Neural progenitor cell (in vitro differentiated cells): ENCODE results near the gene ZNF213.

ENCODE experiments used
- EZH2 ChIP-seq: fragments of 200-600 bp; sonication (generic); IDR thresholded peaks from 2 replicates; pipeline ENCODE4 v1.6.1; 2017; ENCODE audit warnings: antibody characterized with exemption, mild to moderate bottlenecking, moderate library complexity
- EZH2phosphoT487 ChIP-seq: fragments of 200-600 bp; sonication (generic); IDR thresholded peaks from 2 replicates; pipeline ENCODE4 v1.6.1; 2017; ENCODE audit warnings: antibody characterized with exemption
- TF ChIP-seq, protein P1 (sequence below): fragments of 200-600 bp; sonication (generic); IDR thresholded peaks from 2 replicates; pipeline ENCODE4 v1.5.1; 2017; ENCODE audit warnings: antibody characterized with exemption, mild to moderate bottlenecking

DNA sequence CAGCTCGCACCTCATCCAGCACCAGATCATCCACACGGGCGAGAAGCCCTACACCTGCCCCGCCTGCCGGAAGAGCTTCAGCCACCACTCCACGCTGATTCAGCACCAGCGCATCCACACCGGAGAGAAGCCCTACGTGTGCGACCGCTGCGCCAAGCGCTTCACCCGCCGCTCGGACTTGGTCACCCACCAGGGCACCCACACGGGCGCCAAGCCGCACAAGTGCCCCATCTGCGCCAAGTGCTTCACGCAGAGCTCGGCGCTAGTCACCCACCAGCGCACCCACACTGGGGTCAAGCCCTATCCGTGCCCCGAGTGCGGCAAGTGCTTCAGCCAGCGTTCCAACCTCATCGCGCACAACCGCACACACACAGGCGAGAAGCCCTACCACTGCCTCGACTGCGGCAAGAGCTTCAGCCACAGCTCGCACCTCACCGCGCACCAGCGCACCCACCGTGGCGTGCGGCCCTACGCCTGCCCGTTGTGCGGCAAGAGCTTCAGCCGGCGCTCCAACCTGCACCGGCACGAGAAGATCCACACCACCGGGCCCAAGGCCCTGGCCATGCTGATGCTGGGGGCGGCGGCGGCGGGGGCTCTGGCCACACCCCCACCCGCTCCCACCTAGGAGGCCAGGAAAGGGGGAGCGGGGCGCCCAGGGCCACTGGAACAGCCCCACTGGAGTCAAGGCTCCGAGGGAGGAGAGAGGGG is 15.0 kb upstream of the ZNF213 start:
- TF ChIP-seq, protein P1, sequence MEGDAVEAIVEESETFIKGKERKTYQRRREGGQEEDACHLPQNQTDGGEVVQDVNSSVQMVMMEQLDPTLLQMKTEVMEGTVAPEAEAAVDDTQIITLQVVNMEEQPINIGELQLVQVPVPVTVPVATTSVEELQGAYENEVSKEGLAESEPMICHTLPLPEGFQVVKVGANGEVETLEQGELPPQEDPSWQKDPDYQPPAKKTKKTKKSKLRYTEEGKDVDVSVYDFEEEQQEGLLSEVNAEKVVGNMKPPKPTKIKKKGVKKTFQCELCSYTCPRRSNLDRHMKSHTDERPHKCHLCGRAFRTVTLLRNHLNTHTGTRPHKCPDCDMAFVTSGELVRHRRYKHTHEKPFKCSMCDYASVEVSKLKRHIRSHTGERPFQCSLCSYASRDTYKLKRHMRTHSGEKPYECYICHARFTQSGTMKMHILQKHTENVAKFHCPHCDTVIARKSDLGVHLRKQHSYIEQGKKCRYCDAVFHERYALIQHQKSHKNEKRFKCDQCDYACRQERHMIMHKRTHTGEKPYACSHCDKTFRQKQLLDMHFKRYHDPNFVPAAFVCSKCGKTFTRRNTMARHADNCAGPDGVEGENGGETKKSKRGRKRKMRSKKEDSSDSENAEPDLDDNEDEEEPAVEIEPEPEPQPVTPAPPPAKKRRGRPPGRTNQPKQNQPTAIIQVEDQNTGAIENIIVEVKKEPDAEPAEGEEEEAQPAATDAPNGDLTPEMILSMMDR: no peak
- no peak for TF ChIP-seq EZH2phosphoT487
- no peak for TF ChIP-seq EZH2
